HG02884 (cell line): ENCODE data around the gene RASA1.

ENCODE experiments used
- ATAC-seq: cut with Tn5 transposase; IDR thresholded peaks from one replicate; pipeline ENCODE4 v1.9.1; 2021; ENCODE audit warnings: mild to moderate bottlenecking, moderate library complexity; ENCODE audit not compliant: unreplicated experiment

Gene RASA1

DNA sequence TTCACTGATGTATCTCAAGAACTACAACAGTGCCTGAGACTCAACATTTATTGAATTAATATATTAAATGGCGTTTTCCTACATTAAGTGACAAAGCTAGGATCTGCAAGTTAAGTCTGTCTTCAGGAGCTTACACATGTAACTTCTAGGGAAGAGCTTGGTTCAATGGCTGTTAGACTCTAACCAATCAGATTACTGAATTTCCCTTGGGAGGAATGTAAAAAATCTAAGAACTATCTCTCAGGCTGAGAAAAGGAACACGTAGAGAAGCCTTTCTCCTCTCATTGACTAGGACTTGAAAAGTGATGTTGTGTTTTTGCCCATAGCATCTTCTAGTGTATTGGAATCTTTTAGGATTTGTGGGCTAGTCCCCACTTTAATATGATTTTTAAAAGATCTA, 91.4 kb downstream of the RASA1 start:
- ATAC-seq, result no peak

DNA sequence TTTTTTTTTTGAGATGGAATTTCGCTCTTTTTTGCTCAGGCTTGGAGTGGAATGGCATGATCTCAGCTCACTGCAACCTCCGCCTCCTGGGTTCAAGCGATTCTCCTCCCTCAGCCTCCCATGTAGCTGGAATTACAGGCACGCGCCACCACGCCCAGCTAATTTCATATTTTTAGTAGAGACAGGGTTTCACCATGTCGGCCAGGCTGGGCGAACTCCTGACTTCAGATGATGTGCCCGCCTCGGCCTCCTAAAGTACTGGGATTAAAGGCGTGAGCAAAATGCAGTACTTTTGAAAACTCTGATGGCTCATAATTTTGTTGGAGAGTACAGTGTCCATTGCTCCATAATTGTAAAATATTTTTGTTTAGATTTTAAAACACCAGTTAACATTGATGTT, 92.4 kb downstream of the RASA1 start:
- no peak for ATAC-seq

DNA sequence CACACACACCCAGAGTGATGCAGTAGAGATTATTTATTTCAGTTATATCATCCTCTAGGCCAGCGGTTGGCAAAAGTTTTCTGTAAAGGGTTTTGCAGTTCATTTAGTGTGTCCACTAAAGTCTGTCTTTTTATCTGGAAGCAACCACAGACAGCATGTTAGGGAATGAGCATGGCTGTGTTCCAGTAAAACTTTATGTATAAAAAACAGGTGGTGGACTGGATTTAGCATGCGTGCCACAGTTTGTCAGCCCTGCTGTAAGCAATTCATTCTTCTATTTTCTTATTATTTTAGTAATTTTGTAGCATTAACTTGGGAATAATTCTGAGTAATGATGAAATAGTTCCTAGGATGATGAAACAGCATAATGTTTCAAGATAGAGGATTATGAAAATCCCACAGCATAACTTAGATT, 93.4 kb downstream of the RASA1 start:
- no peak for ATAC-seq

DNA sequence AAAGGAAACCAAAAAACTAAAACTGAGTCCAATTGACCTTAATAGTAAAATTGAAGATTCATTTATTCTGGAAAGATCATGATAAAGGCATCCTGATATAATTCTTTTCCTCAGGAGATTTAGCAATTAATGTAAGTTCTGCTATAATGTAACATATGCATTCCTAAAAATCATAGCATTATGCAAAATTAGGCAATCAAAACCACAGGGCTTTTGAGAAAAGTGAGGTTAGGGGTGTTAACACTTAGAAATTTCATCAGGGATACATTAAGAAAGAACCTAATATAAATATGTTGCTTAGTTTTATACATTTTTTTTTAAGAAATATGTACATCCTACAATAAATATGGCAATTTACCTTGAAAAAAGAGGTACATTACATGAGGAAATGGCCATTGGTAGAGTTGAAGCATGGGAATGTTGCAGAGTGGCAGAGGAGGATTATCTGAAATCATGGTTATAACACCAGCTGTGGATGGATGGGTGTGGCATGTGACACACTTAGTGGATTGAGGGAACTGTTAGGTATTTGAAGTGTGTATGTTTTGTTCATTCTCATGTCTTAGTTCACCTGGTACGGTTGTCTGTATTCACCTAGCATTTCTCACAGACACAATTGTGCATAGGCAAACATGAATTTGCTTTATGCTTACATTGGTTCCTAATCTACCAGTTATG, 94.0 kb downstream of the RASA1 start:
- no peak for ATAC-seq

DNA sequence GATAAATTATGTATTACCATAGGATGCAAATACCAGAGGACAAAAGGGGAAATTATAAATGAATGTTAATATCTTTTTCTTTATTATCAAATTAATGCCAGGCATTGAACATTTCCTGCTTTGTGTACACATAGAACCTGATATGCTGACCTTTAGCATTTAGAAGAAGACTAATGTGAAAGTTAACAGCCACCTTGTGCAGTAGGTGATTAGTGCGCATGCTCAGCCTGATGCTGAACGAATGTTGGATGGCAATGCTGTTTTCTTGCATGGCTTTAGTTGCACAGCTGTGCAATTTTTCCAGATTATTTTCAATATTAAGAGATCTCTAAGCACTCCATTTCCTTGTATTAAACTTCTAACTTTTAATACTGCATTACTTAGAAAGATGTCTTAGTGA, 99.6 kb downstream of the RASA1 start:
- no peak for ATAC-seq

DNA sequence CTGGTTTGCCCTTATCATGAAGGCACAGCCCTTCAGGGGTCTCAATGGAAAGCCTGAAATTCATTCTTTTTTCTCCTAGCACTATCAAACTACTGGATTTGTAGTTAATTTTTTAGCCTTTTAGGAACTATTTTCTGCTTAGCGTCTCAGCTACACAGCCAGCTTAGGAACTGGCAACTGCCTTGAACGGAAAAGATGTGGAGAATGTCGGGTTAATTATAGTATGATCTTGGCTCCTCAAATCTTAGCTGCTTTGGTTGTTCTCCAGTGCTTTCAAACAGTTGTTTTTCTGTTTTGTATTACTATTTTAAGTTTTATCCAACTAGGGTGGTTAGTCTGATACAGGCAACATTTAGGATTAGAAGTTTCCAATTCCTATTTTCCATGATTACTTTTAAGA, 100.9 kb downstream of the RASA1 start:
- no peak for ATAC-seq

DNA sequence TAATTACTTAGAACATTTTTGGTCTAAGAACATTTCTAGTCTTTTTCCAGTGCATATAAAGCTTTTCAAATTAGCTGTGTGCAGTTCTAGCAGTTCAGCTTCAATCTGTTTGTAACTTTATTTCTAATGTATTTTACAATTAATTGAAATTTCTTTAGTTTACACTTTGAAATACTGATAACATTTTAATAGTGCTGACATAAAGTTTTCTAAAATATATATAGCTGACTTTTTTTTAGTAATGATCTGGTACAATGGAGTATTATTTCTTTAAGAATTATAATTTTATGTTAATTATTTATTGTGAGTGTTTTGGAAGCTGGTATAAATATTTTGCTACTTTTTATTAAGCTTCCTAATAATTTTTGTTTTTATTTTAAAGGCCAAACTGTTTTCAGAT, 101.7 kb downstream of the RASA1 start:
- ATAC-seq, result no peak

DNA sequence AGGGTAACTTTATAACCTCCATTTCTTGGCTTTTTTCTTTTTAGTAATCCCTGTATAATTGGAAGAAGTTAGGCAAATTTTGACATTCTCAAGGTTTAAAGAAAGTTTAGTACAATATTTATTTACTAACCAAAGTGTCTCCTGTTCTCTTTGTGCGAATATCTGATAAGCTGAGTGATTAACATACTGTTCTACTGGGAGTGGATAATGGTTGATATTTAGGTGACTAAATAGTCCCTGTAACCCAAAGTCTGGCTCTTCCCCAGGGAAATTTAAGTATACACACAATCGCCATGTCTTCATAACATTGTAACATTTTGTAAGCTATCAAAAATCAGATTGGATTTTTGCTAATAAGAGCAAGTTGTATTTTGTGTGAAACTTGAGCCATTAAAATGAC, 105.0 kb downstream of the RASA1 start:
- no peak for ATAC-seq

DNA sequence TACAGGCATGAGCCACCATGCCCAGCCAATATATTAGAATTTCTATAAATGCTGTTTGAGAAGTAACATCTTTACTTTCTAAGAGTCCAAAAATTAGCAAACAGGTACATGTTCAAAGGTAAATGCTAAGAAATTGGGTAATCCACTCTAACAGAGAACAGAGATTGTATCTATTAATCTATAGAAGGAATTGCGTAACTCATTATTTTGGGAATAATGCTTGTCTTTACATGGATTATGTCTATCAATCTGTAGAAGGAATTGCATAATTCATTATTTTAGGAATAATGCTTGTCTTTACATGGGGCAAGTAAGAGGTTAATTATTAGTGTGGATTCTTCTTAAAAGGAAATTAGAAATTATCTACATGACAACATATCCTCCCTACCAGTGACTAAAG, 114.5 kb downstream of the RASA1 start:
- no peak for ATAC-seq

DNA sequence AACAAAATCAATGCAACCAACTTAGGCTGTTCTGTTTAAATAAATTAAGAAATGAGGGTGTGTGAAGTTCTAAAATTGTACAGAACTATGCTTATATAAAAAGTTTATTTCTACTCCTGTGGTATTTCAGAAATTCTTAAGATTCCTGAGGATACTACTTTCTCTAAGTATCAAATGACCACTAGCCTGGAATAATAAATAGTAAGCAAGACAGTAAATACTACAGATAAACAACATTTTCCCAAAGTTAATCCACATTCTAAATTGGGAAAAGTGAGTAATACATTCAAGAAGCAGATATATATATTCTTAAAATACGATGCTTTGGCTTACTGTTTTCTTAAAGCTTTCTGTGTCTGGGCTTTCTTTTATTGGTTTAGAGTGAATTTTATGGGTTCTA, 115.5 kb downstream of the RASA1 start:
- no peak for ATAC-seq

DNA sequence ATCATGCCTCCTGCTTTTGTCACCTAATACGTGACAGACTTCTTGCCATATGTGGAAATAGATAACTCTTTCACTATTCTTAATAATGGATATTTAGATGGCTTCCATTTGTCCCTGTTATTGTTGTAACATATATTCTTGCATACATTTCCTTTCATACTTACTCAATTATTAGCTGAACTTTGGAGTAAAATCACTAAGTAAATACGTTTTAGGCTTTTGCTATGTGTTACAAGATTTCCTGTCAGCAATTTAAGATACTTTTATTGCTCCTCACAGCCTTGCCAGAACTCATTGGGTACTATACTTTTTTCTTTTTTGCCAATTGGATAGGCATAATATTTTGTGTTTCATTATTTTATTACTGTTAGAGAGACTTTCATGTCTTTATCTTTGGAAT, 118.1 kb downstream of the RASA1 start:
- ATAC-seq, result no peak

DNA sequence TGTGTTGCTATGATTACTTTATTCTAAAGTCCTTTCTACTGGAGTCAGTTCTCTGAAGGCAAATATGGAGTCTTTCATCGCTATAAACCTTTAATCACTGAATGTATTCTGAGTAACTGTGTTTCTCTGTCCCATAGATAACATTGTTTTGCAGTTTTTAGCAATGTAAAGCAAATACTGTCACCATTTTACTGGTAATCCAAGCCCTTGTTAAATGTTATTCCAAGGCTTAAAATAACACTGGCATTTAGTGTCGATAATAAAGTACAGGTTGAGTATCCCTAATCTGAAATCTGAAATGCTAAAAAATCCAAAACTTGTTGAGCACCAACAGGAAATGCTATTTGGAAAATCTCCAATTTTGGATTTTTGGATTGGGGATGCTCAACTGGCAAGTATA, 120.4 kb downstream of the RASA1 start:
- ATAC-seq, result no peak

DNA sequence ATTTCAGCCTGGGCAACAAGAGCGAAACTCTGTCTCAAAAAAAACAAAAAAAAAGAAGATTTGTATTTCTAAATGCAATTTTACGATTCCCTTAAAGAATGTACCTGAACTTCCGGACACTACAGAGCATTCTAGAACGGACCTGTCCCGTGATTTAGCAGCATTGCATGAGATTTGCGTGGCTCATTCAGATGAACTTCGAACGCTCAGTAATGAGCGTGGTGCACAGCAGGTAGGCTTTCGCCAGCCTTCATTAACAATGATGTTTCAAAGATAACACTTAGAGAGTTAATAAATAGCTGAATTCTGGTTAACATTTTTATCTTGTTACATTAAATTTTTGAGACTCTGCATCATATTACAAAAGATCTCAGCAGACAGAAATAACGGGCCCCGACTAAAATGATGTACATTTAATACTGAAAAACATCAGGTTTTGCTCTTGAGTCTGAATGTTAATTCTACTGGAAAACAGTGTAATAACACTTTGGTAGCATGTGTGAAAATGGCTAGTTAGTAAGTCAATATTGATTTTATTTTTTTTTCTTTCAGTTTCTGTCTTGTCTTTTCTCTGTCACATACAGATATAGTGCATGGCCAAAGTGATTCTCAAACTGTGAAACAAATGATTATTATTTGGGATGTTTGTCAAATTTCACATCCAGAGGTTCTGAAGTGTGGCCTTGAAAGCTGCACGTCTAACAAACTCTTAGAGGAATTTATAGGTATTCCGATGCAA, 121.8 kb downstream of the RASA1 start:
- peak; percentile 9 for ATAC-seq

DNA sequence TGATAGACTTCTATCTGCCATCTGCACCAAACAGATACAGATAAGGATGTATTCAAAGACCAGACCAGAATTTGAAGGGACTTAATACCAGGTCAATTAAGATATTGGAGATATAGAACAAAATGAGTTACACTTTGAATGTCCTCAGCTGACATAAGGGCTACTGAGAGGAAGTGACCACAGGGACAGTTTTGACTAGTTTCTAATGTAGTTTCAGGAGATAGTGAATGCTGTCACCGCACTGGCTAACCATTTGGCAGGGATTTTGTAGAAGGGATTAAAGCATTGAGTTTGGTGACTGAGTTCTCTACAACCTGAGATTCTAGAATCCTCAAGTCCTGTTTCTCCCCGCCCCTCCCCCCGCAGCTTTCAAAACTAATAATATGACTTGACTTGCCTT, 122.4 kb downstream of the RASA1 start:
- peak; percentile 37 for ATAC-seq

DNA sequence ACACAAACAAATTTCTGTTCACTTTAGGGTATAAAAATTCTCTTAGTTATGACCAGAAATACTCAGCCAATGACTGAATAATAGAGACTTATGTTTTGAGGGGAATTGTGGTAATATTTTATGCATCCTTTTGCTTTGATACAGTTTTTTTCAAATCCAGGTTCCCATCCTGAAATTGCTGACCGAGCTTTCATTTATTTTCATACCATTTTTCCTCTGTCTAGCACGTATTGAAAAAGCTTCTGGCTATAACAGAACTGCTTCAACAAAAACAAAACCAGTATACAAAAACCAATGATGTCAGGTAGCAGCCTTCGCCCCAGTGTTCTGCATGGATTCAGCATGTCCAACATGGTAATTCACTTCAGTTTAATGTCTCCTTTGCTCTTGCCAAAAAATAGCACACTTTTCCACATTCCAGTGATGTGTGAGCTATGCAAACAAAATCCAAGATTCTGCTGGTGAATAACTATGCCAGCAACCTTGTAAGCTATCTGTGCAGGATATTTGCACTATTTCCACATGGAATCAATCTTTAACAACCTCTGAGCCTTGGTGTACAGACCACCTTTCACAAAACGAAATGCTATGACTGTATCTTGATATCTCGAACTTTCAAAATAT, 123.0 kb downstream of the RASA1 start:
- no peak for ATAC-seq

DNA sequence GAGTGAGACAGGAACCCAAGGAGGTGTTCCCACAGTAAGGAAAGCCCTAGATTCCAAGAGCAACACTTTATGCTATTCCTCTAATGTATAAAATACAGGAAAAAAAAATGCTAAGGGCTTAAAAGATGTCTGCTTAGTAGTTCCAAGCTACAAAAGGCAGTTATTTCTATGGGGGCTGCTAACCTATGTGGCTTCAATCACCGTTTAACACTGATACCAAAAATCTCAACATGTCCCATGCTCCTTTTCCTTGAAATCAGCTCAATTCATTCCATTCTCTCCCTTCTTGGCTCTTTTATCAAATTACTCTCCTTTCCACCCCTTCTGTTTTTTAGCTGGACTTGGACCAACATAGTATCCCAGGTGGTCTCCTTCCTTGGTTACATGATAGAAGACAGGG, 124.5 kb downstream of the RASA1 start:
- ATAC-seq, result no peak

DNA sequence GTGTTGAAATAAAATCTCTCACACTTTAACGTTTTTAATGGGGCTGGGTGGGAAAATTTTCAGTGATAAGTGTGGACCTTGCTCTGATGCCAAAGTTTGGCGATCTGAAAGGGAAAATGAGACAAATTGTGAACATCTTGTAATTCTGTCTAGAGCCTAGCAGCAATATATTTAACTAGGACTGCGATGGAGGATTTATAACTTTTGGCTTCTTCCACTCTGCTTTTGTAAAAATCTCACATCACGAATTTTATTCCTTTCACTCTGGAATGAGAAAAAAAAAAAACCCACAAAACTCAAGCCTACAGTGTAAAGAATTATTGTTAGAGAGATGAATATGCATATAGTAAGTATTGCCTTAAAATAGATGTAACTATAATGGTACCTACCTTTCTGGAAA, 125.1 kb downstream of the RASA1 start:
- no peak for ATAC-seq

DNA sequence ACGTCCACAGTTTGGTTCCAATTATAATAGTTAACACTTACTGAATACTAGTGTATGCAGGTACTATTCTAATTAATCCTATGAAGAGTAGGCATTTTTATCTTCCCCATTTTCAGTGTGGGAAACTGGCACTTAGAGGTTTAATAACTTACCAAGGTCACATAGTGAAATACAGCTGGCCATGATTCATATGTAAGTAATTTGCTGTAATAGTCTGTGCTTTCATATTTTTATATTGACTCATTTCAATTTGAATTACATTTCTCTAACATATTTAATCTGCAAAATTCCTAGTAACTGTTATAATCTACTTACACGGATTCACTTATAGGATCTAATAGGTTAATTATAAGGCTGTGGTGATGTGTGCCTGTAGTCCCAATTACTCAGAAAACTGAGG, 125.6 kb downstream of the RASA1 start:
- no peak for ATAC-seq

DNA sequence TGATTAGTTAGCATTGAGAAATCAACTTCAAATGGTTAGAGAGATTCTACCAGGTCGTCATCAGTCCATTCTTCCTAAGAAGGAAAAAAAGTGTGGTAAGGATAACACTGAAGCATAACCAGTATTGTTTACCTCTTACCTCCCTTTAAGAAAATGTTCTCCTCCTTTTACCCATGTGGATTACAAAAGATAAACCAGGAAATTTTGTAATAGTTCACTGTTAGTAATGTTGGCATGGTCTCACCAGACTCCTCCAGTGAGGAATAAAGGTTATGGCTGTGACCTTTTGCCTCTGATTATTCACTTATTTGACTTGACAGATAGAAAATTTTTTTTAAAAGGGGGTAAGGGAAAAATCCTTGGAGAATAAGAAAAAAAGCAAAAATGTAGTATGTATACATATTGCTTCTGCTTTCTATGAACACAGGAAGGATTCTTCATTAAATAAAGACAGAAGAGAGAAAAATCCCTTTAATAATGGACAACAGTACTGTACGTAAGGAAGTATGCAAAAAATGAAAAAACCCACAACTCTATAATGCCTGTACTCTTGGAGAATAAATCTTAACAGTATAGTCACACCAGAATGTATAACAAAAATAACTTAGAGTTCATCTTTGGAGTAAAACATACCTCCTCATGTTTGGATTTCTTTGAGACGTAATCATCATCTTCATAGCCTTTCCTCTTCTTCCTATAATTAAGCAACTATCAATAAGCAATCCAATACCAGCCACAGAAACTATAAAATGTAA, 126.9 kb downstream of the RASA1 start:
- no peak for ATAC-seq

DNA sequence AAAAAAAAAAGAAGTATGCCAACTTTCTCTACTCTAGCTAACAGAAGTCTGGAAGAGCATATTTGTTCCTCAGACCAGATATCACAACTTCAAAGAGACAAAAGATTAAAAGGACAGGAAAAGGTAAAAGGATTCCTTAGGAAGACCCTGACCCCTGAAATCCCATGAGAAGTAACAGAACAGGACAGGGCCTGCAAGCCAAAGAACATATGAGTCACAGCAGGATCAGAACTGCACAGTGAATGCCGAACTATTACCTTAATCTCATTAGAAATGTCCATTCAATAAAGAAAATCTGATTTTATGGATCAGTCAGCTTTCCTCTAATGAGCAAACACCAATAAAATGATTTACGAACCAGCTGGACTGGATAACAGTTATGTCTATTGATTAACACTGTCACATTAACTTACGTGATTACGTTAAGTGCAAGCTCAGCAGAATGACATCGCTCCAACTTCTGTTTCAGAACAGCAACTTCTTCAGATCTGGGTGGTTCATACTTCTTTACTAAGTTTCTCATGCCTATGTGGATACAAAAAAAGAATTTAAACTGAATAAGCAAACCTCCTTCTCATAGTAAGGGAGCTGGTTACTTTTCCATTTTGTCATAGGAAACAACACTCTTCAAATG, 131.4 kb downstream of the RASA1 start:
- no peak for ATAC-seq

DNA sequence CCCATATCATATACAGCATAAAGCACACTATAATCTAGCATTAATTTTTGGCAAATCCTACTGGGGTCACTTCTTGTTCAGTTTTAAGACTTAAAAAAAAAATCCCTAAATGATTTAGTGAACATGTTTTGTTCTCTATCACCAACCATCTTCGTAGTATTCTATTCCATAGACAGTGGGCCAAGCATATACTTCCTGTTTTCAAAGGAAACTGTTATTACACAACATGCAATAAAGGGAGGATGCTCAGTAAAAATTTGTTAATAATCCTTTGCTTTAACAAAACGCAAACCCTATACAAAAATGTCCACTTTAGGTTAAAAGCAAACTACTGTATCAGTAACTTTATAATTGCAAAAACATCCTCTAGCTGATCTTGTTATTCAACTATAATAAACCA, 132.0 kb downstream of the RASA1 start:
- no peak for ATAC-seq
